IMR-90 (cell line): ENCODE results near the gene KDM2B. TPM values are rescaled to one million over a fixed set of nuclear protein-coding genes. Genes with fewer than 3 reads are reported as not detected.

ENCODE experiments used
- ATAC-seq: fragments of 200-7000 bp; cut with Tn5 transposase; 2 replicates; pipeline ENCODE4 v1.9.1; 2020; ENCODE audit warnings: low read depth, mild to moderate bottlenecking, moderate library complexity
- BruUV-seq: library from RNA; stranded (reverse); fragments of 400-500 nt; replicated peaks from 2 replicates; lab custom pipeline; 2021; lab: Mats Ljungman, UMichigan
- CTCF ChIA-PET: fragments of 300-600 bp; formaldehyde crosslinking; extraction: SDS; loops from one replicate; lab custom pipeline; 2021; ENCODE audit warnings: antibody characterized with exemption; lab: Yijun Ruan, JAX
- POLR2A ChIA-PET: fragments of 300-600 bp; sonication (Branson Sonifier 250); formaldehyde crosslinking; loops from one replicate; lab custom pipeline; 2022; ENCODE audit warnings: antibody characterized with exemption; ENCODE audit not compliant: unreplicated experiment; lab: Charles Lee
- DNase-seq: peaks from one replicate; pipeline ENCODE4 v3.0.0; 2013
- H2AFZ ChIP-seq: replicated peaks from 2 replicates; pipeline ENCODE3; 2013; ENCODE audit warnings: low read length, mild to moderate bottlenecking; ENCODE audit not compliant: poor library complexity
- H2AK5ac ChIP-seq: 2 replicates; pipeline ENCODE4 v1.6.1; 2013; ENCODE audit warnings: low read depth, low read length, inconsistent platforms
- H2AK9ac ChIP-seq: replicated peaks from 2 replicates; pipeline ENCODE3; 2013; ENCODE audit warnings: mild to moderate bottlenecking, low read depth, low read length, moderate library complexity; ENCODE audit not compliant: poor library complexity
- H2BK120ac ChIP-seq: 2 replicates; pipeline ENCODE4 v1.6.1; 2013; ENCODE audit warnings: low read depth, low read length, inconsistent platforms
- H2BK15ac ChIP-seq: 3 replicates; pipeline ENCODE4 v1.6.1; 2013; ENCODE audit warnings: low read depth, low read length, inconsistent platforms
- H2BK20ac ChIP-seq: 2 replicates; pipeline ENCODE4 v1.6.1; 2013; ENCODE audit warnings: low read depth, mild to moderate bottlenecking, inconsistent platforms, low read length, moderate library complexity
- H2BK5ac ChIP-seq: 2 replicates; pipeline ENCODE4 v1.6.1; 2013; ENCODE audit warnings: mild to moderate bottlenecking, low read depth, low read length, inconsistent platforms; ENCODE audit not compliant: poor library complexity, severe bottlenecking
- H3K14ac ChIP-seq: replicated peaks from 2 replicates; pipeline ENCODE4 v1.6.1; 2013; ENCODE audit warnings: low read depth, low read length, inconsistent platforms
- H3K18ac ChIP-seq: 2 replicates; pipeline ENCODE4 v1.6.1; 2013; ENCODE audit warnings: low read depth, low read length, control low read depth
- H3K23ac ChIP-seq: 2 replicates; pipeline ENCODE4 v1.6.1; 2013; ENCODE audit warnings: low read depth, low read length, inconsistent platforms
- H3K27ac ChIP-seq: 2 replicates; pipeline ENCODE4 v1.5.1; 2013; ENCODE audit warnings: mild to moderate bottlenecking, control low read depth, low read length; ENCODE audit not compliant: insufficient read depth
- H3K27me3 ChIP-seq: 2 replicates; pipeline ENCODE4 v1.6.1; 2013; ENCODE audit warnings: low read length; ENCODE audit not compliant: control insufficient read depth, insufficient read depth
- H3K36me3 ChIP-seq: 2 replicates; pipeline ENCODE4 v1.6.1; 2013; ENCODE audit warnings: low read length, mixed read lengths; ENCODE audit not compliant: control insufficient read depth, insufficient read depth
- H3K4ac ChIP-seq: 2 replicates; pipeline ENCODE4 v1.6.1; 2013; ENCODE audit warnings: low read depth, low read length, inconsistent platforms
- H3K4me1 ChIP-seq: 2 replicates; pipeline ENCODE4 v1.6.1; 2013; ENCODE audit warnings: low read length, mixed read lengths; ENCODE audit not compliant: control insufficient read depth, insufficient read depth
- H3K4me2 ChIP-seq: 2 replicates; pipeline ENCODE4 v1.6.1; 2013; ENCODE audit warnings: low read depth, mild to moderate bottlenecking, control low read depth, low read length, moderate library complexity
- H3K4me3 ChIP-seq: 2 replicates; pipeline ENCODE4 v1.5.1; 2013; ENCODE audit warnings: low read depth, mild to moderate bottlenecking, control low read depth, low read length, moderate library complexity; ENCODE audit not compliant: insufficient read depth
- H3K56ac ChIP-seq: 2 replicates; pipeline ENCODE4 v1.6.1; 2013; ENCODE audit warnings: low read length, inconsistent platforms; ENCODE audit not compliant: insufficient read depth; ENCODE audit errors: extremely low read depth
- H3K79me1 ChIP-seq, 2 experiments: 2 replicates each; pipeline ENCODE4 v1.6.1; 2013; ENCODE audit warnings: low read length in 2 of 2, inconsistent platforms in 1 of 2, low read depth in 1 of 2
- H3K9ac ChIP-seq: 2 replicates; pipeline ENCODE4 v1.6.1; 2013; ENCODE audit warnings: low read depth, low read length, control low read depth
- H3K9me1 ChIP-seq: 2 replicates; pipeline ENCODE4 v1.6.1; 2013; ENCODE audit warnings: low read length, inconsistent platforms; ENCODE audit not compliant: insufficient read depth
- H3K9me3 ChIP-seq: 2 replicates; pipeline ENCODE4 v1.6.1; 2013; ENCODE audit warnings: low read length; ENCODE audit not compliant: control insufficient read depth, insufficient read depth
- H4K20me1 ChIP-seq: 2 replicates; pipeline ENCODE4 v1.6.1; 2013; ENCODE audit warnings: low read length, inconsistent platforms; ENCODE audit not compliant: insufficient read depth
- H4K5ac ChIP-seq: 2 replicates; pipeline ENCODE4 v1.6.1; 2013; ENCODE audit warnings: mild to moderate bottlenecking, low read depth, low read length, control low read depth
- H4K8ac ChIP-seq, 2 experiments: 2 replicates each; pipeline ENCODE4 v1.6.1; 2013; ENCODE audit warnings: low read depth in 2 of 2, low read length in 2 of 2, control low read depth in 1 of 2, inconsistent platforms in 1 of 2
- H4K91ac ChIP-seq: 2 replicates; pipeline ENCODE4 v1.6.1; 2013; ENCODE audit warnings: low read depth, low read length, inconsistent platforms; ENCODE audit not compliant: insufficient read depth
- BHLHE40 ChIP-seq: fragments of 150-350 bp; IDR thresholded peaks from 2 replicates; pipeline ENCODE4 v1.6.1; 2016; ENCODE audit warnings: mild to moderate bottlenecking, low read depth, low read length
- CEBPB ChIP-seq: IDR thresholded peaks from 2 replicates; pipeline ENCODE4 v1.6.1; 2012; ENCODE audit warnings: low read depth, low read length, improper control_type of control experiment
- CHD1 ChIP-seq: IDR thresholded peaks from 2 replicates; pipeline ENCODE4 v1.6.1; 2012; ENCODE audit warnings: low read depth, low read length, improper control_type of control experiment
- ELK1 ChIP-seq: fragments of 150-350 bp; IDR thresholded peaks from 2 replicates; pipeline ENCODE4 v1.6.1; 2016; ENCODE audit warnings: low read depth, mild to moderate bottlenecking, low read length, moderate library complexity, borderline replicate concordance
- FOS ChIP-seq: fragments of 150-350 bp; IDR thresholded peaks from 2 replicates; pipeline ENCODE4 v1.6.1; 2016; ENCODE audit warnings: low read depth, low read length
- MAFK ChIP-seq: IDR thresholded peaks from 2 replicates; pipeline ENCODE4 v1.6.1; 2012; ENCODE audit warnings: low read depth, low read length, improper control_type of control experiment
- MAZ ChIP-seq: IDR thresholded peaks from 2 replicates; pipeline ENCODE4 v1.6.1; 2012; ENCODE audit warnings: low read depth, mild to moderate bottlenecking, low read length, improper control_type of control experiment, moderate library complexity, borderline replicate concordance
- MXI1 ChIP-seq: IDR thresholded peaks from 2 replicates; pipeline ENCODE4 v1.6.1; 2012; ENCODE audit warnings: low read depth, mild to moderate bottlenecking, low read length, moderate library complexity, borderline replicate concordance
- NFE2L2 ChIP-seq: fragments of 150-350 bp; IDR thresholded peaks from 2 replicates; pipeline ENCODE4 v1.6.1; 2016; ENCODE audit warnings: low read depth, mild to moderate bottlenecking, low read length
- POLR2A ChIP-seq: IDR thresholded peaks from 2 replicates; pipeline ENCODE4 v1.6.1; 2012; ENCODE audit warnings: mild to moderate bottlenecking, low read depth, low read length
- RAD21 ChIP-seq: IDR thresholded peaks from 2 replicates; pipeline ENCODE4 v1.6.1; 2012; ENCODE audit warnings: low read length, improper control_type of control experiment
- SMC3 ChIP-seq: fragments of 150-350 bp; IDR thresholded peaks from 2 replicates; pipeline ENCODE4 v1.6.1; 2016; ENCODE audit warnings: low read depth, mild to moderate bottlenecking, antibody characterized with exemption, low read length, moderate library complexity
- WGBS, 2 experiments: methylation state at CpG; one replicate each; pipeline versions ENCODE4 v1.1.5 to v1.1.7; 2013; ENCODE audit warnings: missing lambda C conversion rate in 2 of 2; ENCODE audit not compliant: insufficient read length in 1 of 2; ENCODE audit errors: extremely low coverage in 2 of 2; 5-methylcytosine and 5-hydroxymethylcytosine counted together
- dilution Hi-C: fragments of 300-500 bp; cut with HindIII; formaldehyde crosslinking; loops from one replicate; pipeline ENCODE4 v1.14.3; 2018; ENCODE audit warnings: low sequenced_read_pairs; ENCODE audit not compliant: unreplicated experiment
- in situ Hi-C: fragments of 300-500 bp; cut with MboI; formaldehyde crosslinking; loops from 3 replicates; pipeline ENCODE4 v1.14.3; 2019; ENCODE audit warnings: low sequenced_read_pairs, inconsistent platforms, mixed read lengths
- intact Hi-C: fragments of 100-400 bp; cut with micrococcal nuclease; formaldehyde crosslinking; loops from 2 replicates; pipeline ENCODE4 v1.10.0; 2022
- polyA plus RNA-seq, 3 experiments: library from polyadenylated mRNA; depleted of rRNA; stranded (reverse); fragments of >200 nt; gene quantifications; 2 replicates each; pipeline ENCODE4 v1.2.3, GENCODE V29; 2012; ENCODE audit warnings: low replicate concordance in 1 of 3
- total RNA-seq: library from RNA; depleted of rRNA; stranded (reverse); fragments of >200 nt; gene quantifications from 2 replicates; pipeline ENCODE4 v1.2.3, GENCODE V29; 2012

Gene KDM2B
- total and polyA plus RNA-seq, 2 of the 4 experiments (the other 2 are of a cell fraction) = 22.6 to 24.2 TPM

GRCh38 chr12:121628536-121628935 lies 47.7 kb upstream of the KDM2B start:
- no peaks in the 10 kb centered on the region for H3K9me3 ChIP-seq
- peaks cover 23% of the 10 kb centered on the region for H3K4me1 ChIP-seq
- H3K9ac ChIP-seq = no peak overlapping the region
- dilution Hi-C loops (no loop called here), in situ Hi-C loops (no loop called here), intact Hi-C loops (loop anchor here (5.0 kb wide), 2 partner anchors 44 to 46 kb away; partner anchors contain the start of gene KDM2B)
- H3K4ac ChIP-seq = peak overlapping the region; percentile 33; the same call in 1 of the 2 replicates
- H2AFZ ChIP-seq = no peak overlapping the region
- H3K9me1 ChIP-seq = peaks cover 19% of the 10 kb centered on the region
- H4K5ac ChIP-seq = no peak overlapping the region
- peaks cover 33 to 59% of the 10 kb centered on the region in 2 experiments for H3K79me1 ChIP-seq
- H2BK15ac ChIP-seq = no peak overlapping the region
- H2BK5ac ChIP-seq = no peak overlapping the region
- WGBS, 2 experiments = no CpG with 5 or more reads among the region's 5 CpGs
- 0 out of 2 replicates have a peak overlapping the region, but pooled peaks have one; percentile 27 for H3K27ac ChIP-seq
- DNase-seq (no peak), ATAC-seq (no peak)
- BruUV-seq = no TSS peak
- no peaks in the 10 kb centered on the region for H3K36me3 ChIP-seq
- H2AK5ac ChIP-seq = 0 out of 2 replicates have a peak overlapping the region, but pooled peaks have one; percentile 81
- H2AK9ac ChIP-seq = peak overlapping the region; percentile 4
- TF ChIP-seq MAFK (no peak), FOS (no peak), NFE2L2 (no peak), BHLHE40 (no peak), POLR2A (no peak), ELK1 (no peak), MAZ (no peak), MXI1 (no peak), RAD21 (no peak), CHD1 (no peak), CEBPB (no peak), SMC3 (no peak)
- H4K20me1 ChIP-seq = peaks cover 16% of the 10 kb centered on the region
- peak overlapping the region; percentile 71 for H3K23ac ChIP-seq
- H3K14ac ChIP-seq = peak overlapping the region; percentile 23; the same call in 1 of the 2 replicates
- H2BK120ac ChIP-seq = peak overlapping the region; percentile 14; the same call in 1 of the 2 replicates
- H3K18ac ChIP-seq = no peak overlapping the region
- H2BK20ac ChIP-seq = no peak overlapping the region
- POLR2A ChIA-PET = no interaction called here
- no peak overlapping the region for H3K56ac ChIP-seq
- peak overlapping the region; percentile 73 for H3K4me2 ChIP-seq
- no peaks in the 10 kb centered on the region for H3K27me3 ChIP-seq
- peak overlapping the region in 1 of 2 experiments; percentile 24; a peak in 1 of 4 replicates for H4K8ac ChIP-seq
- no peak overlapping the region for H3K4me3 ChIP-seq
- H4K91ac ChIP-seq = no peak overlapping the region; the same call in 1 of the 2 replicates
- CTCF ChIA-PET = no interaction called here
